Measurements from ENCODE around the gene ATOH8. TPM values are rescaled to one million over a fixed set of nuclear protein-coding genes. Genes with fewer than 3 reads are reported as not detected.

Gene ATOH8
- total and polyA plus RNA-seq, 11 donors: 11.8 to 103 (median 19.0) TPM

DNA sequence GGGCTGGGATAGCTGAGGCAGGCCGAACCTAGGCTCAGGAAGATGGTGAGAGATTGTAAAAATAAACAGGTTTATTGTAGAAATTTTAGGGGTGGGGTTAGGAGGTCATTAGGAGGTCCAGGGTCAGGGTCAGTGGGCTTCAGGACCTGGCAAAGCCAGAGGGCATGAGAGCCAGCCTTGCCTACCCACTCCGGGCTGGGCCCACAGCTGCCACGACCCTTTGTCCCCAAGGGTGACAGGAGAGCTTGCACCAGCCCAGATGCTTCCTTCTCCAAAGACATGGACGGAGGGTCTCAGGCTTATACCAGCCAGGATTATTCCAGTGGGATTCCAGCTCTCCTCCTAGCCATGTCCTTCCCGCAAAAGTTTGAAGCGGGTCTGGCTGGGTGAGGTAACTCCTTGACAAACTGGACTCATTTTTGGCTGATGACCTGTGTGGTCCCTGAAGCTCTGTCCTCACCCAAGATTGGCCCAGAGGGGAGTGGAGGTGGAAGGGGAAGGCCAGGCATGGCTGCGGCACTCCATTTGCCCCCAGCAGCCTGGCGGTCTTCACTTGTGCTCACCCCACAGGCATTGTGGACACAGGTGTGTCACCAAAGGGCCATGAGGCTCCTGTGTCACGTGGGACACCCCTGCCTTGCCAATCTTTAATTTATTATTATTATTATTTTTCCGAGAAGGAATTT, 23.8 kb upstream of the ATOH8 start:
- intact Hi-C loops (cut with DNase I): loop anchor here (1.0 to 10.0 kb wide), 12 partner anchors 20 to 355 kb away; no protein-coding TSS in a partner anchor
- ATAC-seq (no peak), DNase-seq (no peak)
- H3K27ac ChIP-seq: no peak overlapping the region
- H3K4me3 ChIP-seq: no peak overlapping the region
- WGBS, 4 donors: 90 to 94% (median 93%) methylated on average over 8 to 10 of the region's 10 CpGs
- no peaks in the 10 kb centered on the region for H3K9me3 ChIP-seq
- peaks cover 0 to 49% (median 25%) of the 10 kb centered on the region in 12 donors for H3K4me1 ChIP-seq
- no peaks in the 10 kb centered on the region for H3K27me3 ChIP-seq
- H3K36me3 ChIP-seq: no peaks in the 10 kb centered on the region
- TF ChIP-seq POLR2A (IDR thresholded peaks at IDR 0.05): no peak
- TF ChIP-seq, protein P1, sequence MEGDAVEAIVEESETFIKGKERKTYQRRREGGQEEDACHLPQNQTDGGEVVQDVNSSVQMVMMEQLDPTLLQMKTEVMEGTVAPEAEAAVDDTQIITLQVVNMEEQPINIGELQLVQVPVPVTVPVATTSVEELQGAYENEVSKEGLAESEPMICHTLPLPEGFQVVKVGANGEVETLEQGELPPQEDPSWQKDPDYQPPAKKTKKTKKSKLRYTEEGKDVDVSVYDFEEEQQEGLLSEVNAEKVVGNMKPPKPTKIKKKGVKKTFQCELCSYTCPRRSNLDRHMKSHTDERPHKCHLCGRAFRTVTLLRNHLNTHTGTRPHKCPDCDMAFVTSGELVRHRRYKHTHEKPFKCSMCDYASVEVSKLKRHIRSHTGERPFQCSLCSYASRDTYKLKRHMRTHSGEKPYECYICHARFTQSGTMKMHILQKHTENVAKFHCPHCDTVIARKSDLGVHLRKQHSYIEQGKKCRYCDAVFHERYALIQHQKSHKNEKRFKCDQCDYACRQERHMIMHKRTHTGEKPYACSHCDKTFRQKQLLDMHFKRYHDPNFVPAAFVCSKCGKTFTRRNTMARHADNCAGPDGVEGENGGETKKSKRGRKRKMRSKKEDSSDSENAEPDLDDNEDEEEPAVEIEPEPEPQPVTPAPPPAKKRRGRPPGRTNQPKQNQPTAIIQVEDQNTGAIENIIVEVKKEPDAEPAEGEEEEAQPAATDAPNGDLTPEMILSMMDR (IDR thresholded peaks at IDR 0.05): no peak

DNA sequence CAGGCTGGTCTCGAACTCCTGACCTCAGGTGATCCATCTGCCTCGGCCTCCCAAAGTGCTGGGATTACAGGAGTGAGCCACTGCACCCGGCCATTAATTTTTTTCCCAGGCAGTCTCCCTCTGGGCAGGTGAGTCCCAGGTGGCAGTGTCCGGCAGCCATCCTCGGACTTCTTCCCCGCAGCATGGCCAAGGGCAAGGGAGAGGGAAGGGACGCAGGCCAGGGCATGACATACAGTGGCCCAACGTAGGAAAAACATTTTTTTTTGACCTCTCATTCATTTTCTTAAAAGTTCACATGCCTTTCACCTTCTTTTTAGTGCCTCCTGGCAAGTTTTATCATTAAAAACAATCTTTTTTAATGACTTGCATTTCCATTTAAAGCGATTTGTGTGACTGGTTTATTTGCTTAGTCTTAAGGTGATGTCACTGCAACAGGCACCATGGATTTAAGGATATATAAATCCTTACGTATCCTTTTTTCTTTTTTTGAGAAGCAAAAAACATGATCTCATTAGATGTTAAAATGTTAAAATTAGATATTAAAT, 23.0 kb upstream of the ATOH8 start:
- Histone ChIP-seq H3K27me3 (no peaks in the 10 kb centered on the region), H3K36me3 (no peaks in the 10 kb centered on the region), H3K27ac (no peak overlapping the region), H3K9me3 (no peaks in the 10 kb centered on the region), H3K4me3 (no peak overlapping the region), H3K4me1 (peaks cover 0 to 48% (median 23%) of the 10 kb centered on the region in 12 donors)
- DNase-seq (no peak), ATAC-seq (no peak)
- TF ChIP-seq POLR2A (IDR thresholded peaks at IDR 0.05): no peak
- TF ChIP-seq, protein P1 (IDR thresholded peaks at IDR 0.05): no peak
- intact Hi-C loops (cut with DNase I): loop anchor here in 2 of 10 donors (5.0 to 10.0 kb wide), 2 partner anchors 67 to 344 kb away; no protein-coding TSS in a partner anchor
- 94 to 96% (median 95%) methylated on average over 10 of the region's 10 CpGs for whole genome bisulfite sequencing, 4 donors

DNA sequence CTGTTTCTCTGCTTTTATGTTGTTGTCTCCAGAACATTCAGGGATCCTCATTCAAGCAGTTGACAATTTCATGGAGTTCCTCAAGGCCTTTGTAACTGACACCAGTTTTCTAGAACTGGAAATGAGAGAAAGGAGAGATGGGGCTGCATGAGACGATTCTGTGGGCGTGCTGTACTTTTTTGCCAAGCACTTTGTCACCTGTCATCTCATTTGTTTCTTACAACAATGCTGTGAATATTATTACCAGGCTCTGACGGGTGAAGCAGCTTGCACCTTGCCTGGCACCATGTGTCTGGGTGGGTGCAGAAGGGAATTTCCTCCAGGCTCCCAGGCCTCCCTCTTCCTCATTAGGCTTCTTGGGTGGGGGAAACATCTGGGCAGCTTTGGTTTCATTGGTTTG, 22.2 kb upstream of the ATOH8 start:
- Histone ChIP-seq H3K4me1 (peaks cover 0 to 48% (median 22%) of the 10 kb centered on the region in 12 donors), H3K4me3 (no peak overlapping the region), H3K27me3 (no peaks in the 10 kb centered on the region), H3K27ac (no peak overlapping the region), H3K36me3 (no peaks in the 10 kb centered on the region), H3K9me3 (no peaks in the 10 kb centered on the region)
- TF ChIP-seq, protein P1 (IDR thresholded peaks at IDR 0.05): no peak
- TF ChIP-seq POLR2A (IDR thresholded peaks at IDR 0.05): no peak
- DNase-seq: no peak
- ATAC-seq: no peak
- intact Hi-C loops (cut with DNase I): loop anchor here in 2 of 10 donors (5.0 to 10.0 kb wide), 2 partner anchors 66 to 343 kb away; no protein-coding TSS in a partner anchor
- 55 to 61% (median 60%) methylated on average over 3 of the region's 3 CpGs for WGBS, 4 donors

DNA sequence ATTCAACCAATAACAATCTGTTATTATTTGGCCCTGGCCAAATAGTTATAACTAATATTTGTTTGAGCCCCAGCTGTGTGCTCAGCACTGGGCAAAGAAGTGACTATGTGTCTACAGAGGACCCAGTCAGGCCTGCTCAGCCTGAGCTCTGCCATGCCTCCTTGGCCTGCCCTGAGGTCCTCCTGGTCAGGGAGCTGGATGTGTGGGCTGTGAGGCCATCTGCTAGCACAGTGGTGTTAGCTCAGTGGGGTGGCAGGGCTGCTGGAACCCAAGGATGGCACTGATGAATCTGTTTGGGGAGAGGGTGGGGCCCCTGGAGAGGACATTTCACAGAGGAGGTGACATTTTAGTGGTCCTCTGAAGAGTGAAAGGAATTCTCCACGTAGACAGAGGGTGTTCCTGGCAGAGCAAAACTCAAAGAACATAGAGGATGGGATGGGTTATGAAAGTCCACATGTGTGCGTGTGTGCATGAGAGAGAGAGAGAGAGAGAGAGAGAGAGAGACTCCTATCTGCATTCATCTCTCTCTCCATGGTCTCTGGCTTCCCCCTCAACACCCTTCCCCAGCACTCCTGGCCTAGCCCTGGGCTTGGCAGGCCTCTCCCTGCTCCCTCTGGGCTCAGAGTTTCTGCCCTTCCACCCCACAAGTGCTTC, 21.2 kb upstream of the ATOH8 start:
- Histone ChIP-seq H3K27ac (no peak overlapping the region), H3K4me3 (no peak overlapping the region), H3K36me3 (no peaks in the 10 kb centered on the region), H3K9me3 (no peaks in the 10 kb centered on the region), H3K27me3 (no peaks in the 10 kb centered on the region), H3K4me1 (peaks cover 0 to 54% (median 28%) of the 10 kb centered on the region in 12 donors)
- ATAC-seq (no peak), DNase-seq (no peak)
- intact Hi-C loops (cut with DNase I): loop anchor here in 2 of 10 donors (5.0 to 10.0 kb wide), 2 partner anchors 65 to 342 kb away; no protein-coding TSS in a partner anchor
- 68 to 89% (median 85%) methylated on average over 2 of the region's 2 CpGs for WGBS, 4 donors
- TF ChIP-seq POLR2A (IDR thresholded peaks at IDR 0.05): no peak
- TF ChIP-seq, protein P1 (IDR thresholded peaks at IDR 0.05): no peak

Data from heart left ventricle (tissue), 16 donors.